Renal cortex interstitium (tissue), 11 donors: ENCODE results near the gene RSBN1. TPM values are rescaled to one million over a fixed set of nuclear protein-coding genes. Genes with fewer than 3 reads are reported as not detected.

ENCODE experiments used
- DNase-seq, 11 donors: peaks; one replicate each; pipeline ENCODE4 v3.0.0-alpha.2; 2013; ENCODE audit warnings: low read depth in 9 of 11, low spot score in 4 of 11; ENCODE audit errors: extremely low read depth in 1 of 11
- polyA plus RNA-seq, 3 donors: library from polyadenylated mRNA; unstranded; fragments of 120-200 nt; gene quantifications; one replicate each; pipeline ENCODE4 v1.2.1, GENCODE V29; 2013; ENCODE audit not compliant: insufficient read length in 3 of 3

Gene RSBN1
- polyA plus RNA-seq, 3 donors, result 25.4 to 28.1 (median 26.4) TPM

DNA sequence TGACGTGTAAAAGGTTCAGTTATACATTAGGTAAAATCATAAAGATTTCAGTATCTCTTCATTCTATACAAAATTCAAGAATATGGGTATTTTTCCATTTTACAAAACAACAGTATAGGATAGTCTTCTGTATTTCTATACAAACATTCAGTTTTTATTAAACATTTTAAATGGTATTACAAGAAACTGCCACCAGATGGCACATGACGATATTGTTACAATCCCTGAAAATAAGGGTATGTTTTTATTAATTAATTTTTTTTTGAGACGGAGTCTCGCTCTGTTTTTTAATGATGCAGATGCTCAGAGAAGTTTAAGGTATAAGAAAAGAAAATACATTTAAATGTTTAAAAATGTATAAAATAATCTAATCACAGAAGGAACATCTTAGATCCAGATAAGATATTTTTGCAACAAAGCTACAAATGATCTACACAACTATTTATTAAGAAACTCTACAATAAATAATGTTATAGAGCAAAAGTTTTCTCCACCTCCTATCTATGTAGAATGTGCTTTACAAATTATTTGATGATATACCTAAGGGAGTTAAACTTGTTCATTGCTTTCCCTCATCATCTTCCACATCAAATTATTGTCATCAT lies 23.5 kb upstream of the RSBN1 start:
- DNase-seq, result peak in 10 of 11 donors; percentile 18 to 57 (median 24)

DNA sequence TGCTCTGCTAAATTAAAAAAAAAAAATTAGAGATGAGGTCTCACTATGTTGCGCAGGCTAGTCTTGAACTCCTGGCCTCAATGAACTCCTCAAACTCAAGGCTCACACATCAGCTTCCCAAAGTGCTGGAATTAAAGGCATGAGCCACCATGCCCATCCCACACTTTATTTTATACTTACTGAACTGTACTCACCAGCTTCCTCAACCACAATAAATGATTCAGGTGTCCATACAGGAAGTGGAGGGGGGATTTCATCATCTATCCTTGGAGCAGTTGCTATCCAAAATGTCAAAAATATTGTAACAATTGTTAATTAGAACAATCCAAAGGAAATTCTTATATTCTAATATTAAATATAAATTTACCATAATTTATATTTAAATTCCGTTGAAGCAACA lies 22.4 kb upstream of the RSBN1 start:
- no peak for DNase-seq

DNA sequence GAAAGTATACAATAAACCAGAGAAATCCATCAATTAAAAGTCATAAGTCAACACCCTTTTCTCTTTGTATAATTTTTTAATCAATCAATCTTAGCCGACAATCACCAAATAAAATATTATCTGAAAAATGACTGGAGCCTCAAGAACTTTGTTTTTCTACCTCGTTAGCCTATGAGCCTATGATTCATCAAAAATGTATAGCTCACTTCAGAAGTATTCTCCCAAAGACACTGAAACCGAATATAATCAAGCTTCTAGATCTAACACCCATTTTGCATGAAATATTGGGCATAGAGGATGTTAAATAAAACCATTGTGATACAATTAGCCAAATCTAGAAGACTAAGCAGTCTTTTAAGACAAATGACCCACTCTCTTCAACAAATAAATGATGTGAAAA lies 17.8 kb upstream of the RSBN1 start:
- no peak for DNase-seq

DNA sequence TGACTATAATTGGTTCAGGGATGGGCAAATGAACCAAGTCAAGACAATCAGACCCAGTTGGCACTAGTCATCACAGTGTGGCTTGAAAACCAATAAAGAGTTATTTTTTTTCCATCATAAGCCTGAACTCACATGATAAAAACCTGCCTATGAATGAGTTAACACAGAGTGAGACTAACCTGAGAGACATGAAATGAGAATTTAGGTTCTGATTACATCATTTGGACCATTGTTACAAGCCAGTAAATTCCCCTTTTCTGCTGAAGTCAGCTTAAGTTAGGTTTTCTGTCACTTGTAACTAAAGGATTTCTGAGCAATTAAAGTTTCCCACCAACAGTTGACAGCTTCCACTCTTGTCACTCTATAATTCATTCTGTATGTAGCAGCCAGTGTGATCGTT lies 9.6 kb upstream of the RSBN1 start:
- no peak for DNase-seq

DNA sequence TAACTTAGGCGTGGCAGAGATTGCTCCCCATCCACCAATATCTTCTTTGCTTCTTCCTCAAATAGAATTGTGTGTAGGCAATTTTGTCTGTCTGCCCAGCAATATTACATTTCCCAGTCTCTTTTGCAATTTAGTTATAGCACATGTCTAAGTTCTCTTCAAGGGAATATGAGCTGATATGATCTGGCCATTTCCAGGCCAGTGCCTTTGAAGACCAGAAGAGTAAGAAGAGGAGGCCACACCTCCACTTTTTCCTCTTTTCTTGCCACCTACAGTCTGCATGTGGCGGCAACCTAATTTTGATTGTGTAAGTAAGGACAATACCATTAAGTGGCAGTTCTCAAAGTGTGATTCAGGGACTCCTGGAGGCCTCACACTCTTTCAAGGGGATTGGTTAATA lies 6.3 kb upstream of the RSBN1 start:
- no peak for DNase-seq

DNA sequence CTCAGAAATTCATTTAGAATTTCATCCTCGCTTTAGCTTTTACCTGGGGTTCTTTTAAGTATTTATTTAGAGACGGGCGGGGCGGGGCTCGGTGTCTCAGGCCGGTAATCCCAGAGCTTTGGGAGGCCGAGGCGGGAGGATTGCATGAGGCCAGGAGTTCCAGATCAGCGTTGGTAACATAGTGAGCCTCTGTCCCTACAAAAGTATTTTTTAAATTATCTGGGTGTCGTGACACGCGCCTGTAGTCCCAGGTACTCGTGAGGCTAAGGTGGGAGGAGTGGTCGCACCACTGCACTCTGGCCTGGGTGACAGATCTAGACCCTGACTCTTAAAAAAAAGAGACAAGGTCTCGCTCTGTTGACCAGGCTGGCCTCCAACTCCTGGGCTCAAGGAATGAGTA lies 942 bp upstream of the RSBN1 start:
- DNase-seq, result no peak

DNA sequence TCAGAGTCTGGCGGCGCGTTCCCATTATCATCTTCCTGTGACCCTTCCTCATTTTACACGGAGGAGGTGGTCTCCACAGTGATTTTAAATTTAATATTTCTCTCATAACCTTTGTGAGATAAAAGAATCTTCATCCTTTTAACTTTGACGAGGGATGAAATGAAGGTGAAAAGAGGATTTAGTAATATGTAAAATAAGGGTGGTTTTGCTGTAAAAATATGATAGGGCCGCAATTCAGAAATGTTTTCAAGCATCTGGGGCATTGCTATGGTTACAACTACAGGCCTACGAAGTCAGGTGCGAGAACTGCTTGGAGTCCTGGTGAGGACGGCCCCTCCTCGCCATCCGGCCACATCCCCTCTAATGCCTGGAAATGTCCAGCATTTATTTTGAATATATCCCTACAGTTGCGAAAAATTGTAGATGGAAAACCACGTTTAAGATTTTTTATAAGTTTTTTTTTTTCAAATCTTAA lies 422 bp upstream of the RSBN1 start:
- DNase-seq, result peak in 6 of 11 donors; percentile 10 to 26 (median 20)

DNA sequence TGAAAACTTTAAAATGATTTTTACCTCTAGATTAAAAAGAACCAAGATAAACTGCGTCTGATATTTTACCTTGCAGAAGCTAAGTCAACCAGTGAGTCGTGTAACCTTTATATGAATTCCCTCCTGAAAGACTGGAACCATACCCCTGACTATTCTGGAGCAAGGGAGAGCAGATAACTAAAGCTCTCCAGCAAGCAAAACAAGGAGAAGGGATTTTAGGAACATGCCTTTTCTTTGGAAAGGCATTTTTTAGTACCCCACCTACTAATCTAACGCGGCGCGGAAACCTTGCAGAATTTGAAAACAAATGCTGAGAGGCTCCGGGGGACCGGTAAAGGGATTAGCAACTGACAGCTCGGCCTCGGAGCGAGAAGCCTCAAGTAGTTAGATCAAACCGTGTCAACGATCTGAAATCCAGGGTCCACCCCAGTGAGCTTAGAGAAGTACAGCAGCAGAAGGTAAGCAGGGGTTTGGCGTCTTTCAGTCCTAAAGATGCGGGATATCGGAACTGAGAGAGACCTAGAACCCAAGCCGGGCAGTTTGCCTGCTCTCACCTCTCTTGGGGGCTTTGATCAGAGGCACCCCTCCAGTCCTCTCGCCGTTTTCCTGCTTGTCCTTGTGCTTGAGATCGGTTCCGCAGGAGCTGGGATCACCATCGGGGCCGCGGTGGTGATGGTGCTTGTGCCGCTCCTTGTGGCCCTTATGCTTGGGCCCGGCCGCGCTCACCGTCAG lies 954 bp downstream of the RSBN1 start:
- peak in 9 of 11 donors; percentile 6 to 44 (median 24) for DNase-seq

DNA sequence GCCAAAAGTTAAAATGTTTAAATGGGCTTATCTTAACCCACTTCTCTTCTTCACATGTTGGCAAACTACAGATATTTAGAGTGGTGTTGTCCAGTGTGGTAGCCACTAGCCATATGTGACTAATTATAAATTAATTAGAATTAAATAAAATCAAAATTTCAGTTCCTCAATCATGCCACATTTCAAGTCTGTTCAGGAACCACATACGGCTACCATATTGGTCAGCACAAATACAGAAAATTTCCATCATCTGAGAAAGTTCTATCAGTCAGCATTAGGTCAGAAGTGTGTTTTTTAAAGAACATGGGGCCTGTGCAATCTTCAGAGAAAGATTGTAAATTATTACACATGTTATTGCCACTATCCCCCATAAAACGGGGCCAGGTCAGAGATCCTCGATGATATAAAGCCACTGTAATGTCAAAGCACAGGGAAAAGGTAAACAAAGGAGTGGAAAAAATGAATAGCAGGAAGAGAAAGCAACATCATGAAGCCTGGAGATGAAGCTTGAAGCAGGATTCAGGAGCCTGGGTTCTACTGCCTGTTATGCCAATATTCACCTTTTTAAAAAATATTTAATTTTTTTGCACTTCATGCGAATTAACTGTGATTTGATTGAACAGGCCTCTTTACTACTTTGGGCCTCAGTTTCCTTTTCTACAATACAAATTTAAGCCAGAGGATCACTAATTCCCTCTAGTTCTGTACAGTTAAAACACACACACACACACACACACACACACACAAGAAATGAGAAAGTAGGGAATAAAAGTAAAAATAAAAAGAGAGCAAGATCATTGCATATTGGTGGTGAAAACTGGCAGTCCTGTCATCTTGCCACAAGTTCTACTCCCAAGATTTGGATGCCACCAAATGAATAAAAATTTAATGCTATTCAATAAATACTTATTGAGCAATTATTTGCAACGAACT lies 2.3 kb downstream of the RSBN1 start:
- no peak for DNase-seq

DNA sequence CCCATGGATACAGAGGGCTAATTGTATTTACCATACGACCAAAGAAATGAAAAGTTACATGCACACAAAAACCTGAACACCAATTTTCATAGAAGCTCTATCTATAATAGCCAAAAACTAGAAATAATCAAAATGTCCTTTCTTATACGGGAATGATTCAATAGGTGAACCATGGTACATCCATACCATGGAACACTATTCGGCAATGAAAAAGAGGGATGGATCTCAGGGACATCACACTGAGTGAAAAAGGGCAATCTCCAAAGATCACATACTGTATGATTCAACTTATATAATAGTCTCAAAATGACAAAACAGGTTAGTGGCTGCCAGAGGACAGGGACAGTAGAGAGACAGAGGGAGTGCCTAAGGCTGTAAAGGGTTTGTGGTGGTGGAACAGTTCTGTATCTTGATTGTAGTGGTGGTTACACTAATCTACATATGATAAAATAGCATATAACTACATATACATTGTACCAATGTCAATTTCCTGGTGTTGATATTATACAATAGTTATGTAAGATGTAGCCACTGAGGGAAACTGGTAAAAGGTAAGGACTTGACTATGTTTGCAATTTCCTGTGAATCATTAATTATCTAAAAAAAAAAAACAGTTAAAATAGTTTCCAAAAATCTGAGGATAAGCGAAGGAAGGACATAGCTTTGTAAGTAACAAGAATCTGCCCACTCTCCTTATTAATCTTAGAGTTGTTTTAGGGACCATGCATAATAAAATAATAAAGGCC lies 3.7 kb downstream of the RSBN1 start:
- no peak for DNase-seq

DNA sequence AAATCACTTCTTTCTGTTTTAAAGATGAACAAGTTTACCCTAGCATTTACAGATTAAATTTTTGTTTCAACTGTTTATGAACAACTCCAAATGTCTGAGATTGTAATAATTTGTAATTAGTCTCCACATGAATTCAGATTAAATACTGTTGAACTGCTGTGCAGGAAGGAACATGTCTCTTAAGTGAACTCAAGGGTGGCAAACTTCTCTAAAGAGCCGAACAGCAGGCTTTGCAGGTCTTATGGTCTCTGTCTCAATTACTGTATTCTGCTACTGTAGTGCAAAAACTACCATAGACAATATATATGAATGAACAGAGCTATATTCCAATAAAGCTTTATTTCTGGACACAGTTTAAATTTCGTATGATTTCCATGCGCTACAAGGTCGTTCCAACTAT lies 6.6 kb downstream of the RSBN1 start:
- no peak for DNase-seq

DNA sequence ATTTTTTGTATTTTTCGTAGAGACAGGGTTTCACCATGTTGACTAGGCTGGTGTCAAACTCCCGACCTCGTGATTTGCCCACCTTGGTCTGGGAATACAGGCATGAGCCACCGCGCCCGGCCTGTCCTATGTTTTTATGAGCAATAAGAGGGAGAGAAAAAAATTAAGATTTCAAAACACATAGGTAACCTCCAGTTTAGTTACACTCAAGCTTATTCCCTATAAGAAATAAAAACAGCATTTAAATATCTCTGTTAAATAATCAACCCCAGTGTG lies 7.1 kb downstream of the RSBN1 start:
- DNase-seq, result no peak

DNA sequence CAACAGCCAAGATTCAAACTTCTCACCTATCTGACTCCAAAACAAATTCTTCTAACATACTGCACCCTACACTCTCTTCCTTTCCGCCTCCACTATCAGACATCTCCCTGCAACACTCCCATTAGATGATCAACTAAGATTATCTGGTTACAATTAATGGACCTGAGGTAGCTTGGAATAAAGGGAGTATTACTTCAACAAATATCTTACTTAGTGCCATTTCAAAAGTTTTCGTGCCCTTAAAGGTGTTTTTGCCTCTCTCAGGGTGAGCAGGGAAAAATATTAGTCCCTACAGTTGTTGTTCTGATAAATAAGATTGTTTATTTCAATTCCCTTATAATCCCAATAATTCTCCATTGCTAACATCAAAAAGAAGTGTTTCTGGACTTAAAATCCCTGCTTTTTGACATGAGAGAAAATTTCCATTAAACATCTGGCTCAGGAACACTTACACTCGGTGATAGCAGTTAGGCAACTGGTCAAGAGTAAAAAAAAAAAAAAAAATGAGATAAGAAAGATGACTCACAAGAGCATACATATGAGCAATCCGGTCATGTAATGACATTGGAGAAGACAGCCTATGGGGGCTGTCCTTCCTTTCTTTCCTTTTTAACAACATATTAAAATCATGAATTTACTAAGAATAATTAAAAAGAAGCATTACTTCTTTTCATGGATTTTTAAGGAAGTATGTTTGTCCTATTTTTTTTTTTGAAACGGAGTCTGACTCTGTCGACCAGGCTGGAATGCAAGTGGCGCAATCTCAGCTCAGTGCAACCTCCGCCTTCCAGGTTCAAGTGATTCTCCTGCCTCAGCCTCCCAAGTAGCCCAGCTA lies 7.6 kb downstream of the RSBN1 start:
- no peak for DNase-seq

DNA sequence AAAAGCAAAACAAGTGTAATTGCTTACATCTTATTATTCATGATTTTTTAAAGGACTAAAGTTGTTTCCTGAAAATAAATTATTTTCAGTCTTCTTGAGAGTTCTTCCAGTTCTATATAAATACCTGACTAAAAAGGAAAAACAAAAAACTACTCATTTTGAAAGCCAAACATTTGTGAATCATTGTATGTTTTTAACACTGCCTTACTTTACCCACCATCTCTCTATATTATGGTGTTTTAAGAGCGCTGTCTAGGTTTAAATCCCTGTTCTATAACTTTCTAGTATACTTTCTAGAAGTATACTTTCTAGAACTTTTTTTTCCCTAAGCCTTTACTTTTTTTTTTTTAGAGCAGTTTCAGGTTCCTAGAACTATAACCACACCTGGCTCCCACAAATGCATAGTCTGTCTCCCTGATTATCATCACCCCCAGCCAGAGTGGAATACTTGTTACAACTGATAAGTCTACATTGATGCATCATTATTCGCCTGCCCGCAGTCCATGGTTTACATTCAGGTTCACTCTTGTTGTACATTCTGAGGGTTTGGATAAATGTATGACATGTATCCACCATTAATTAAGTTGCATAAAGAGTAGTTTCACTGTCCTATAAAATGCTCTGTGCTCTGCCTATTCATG lies 9.8 kb downstream of the RSBN1 start:
- DNase-seq, result no peak

DNA sequence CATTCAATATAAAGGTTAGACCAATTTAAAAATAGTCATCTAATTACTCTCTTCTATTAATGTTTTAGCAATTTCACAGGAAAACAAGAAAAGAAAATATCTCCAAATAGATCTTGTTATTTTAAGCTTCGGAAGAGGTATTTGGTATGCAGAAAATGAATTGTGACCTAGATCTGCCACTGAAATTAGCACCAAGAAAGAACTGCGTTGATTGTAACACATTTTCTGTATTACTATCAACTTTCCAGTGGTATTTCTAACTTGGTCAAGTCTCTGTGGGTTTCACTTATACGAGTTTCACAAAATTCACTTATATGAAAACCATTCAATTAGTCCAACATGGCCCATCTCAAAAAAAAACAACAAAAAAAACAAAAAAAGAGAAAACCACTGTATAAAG lies 11.8 kb downstream of the RSBN1 start:
- DNase-seq, result no peak

DNA sequence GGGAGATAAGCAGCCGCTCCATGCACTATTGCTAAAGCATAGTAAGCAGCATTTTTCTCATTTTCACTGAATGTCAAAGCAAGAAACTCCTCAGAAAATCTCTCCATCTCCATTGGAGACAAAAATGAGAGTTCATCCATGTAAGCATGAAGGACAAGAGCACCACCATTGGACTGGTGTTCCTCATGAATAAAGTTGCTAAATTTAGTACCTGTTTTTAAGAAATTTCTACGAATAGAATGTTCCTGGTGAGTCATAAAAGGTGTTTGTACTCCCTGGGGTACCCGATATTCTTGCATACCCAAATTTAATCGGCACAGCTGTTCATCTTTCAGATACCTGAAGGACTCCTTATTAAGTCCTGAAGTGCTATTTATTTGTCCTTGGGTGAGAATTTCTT lies 14.8 kb downstream of the RSBN1 start:
- no peak for DNase-seq

DNA sequence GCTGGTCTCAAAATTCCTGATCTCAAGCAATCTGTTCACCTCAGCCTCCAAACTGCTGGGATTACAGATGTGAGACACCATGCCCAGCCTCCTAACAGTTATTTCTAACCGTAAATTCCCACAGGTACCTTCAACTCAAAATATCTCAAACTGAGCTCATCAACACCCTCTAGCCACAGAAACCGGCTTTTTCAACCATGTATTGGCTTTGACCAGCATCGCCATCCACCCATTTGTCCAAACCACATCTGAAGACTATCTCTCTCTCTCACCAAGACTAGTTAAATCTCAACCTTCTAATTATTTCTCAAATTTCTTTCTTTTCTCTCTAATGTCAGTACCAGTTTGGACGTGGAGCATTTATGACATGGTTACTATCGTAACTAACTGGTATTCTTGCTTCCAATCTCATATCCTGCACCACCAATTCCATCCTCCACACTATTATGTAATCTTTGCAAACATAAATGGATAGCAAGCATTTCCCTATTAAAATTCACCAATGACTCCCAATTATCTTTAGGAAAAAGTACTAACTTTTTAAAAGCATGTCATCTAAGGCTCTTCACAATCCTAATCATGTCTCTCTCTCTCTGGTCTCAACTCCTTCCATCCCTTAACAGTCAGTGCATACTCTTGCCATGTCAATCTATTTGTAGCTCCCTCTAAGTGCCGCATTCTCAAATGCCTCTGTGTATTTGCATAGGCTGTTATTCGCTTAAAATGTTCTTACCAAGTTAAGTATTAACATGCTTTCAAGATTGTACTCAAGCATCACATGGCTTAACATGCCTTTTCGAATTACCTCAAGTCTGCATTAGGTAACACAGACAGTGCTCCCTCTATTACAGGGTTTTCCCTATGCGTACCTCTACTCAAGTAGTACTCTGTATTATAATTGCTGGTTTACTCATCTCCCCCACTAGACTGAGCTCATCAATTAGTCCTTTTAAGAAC lies 18.1 kb downstream of the RSBN1 start:
- peak in 2 of 11 donors; percentile 34 to 46 for DNase-seq
